HG03108 (cell line): ENCODE results near the gene TMBIM4.

Source experiments
- ATAC-seq: cut with Tn5 transposase; IDR thresholded peaks from one replicate; pipeline ENCODE4 v1.9.1; 2021; ENCODE audit warnings: moderate library complexity; ENCODE audit not compliant: unreplicated experiment

TMBIM4 gene

GRCh38 chr12:66103016-66103913 lies 66.5 kb downstream of the TMBIM4 start:
- no peak for ATAC-seq

- no peak for ATAC-seq
Observed at GRCh38 chr12:66092559-66093269, 77.1 kb downstream of the TMBIM4 start.

GRCh38 chr12:66090157-66090556 lies 79.6 kb downstream of the TMBIM4 start:
- ATAC-seq = no peak

DNA sequence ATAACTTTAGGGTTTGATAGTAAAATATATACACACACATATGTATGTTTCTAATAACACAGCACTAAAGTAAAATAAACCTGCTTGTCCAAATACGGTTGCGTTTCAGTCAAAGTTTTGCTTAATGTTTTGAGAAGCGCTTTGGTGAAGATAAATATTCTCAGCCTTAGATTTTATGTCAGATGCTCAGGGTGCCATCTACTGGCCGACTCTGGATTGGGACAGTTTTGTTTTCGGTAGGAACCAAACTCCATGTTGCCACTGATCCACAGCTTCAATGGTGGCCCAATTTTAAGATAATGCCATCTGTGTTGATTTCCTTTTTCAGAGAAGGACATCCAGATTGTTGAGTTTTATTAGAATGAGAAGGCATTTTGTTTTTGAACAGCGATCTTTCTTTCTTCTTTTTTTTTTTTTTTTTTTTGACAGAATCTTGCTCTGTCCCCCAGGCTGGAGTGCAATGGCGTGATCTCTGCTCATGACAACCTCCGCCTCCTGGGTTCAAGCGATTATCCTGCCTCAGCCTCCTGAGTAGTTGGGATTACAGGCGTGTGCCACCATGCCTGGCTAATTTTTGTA lies 82.3 kb downstream of the TMBIM4 start:
- ATAC-seq = no peak

GRCh38 chr12:66085998-66086397 lies 83.8 kb downstream of the TMBIM4 start:
- ATAC-seq = no peak
